KMS-11 (cell line): ENCODE results near the gene ITPR1.

Experiments
- H2AFZ ChIP-seq: fragments of 200-600 bp; sonication (generic); 2 replicates; pipeline ENCODE4 v1.6.1; 2016; ENCODE audit warnings: antibody characterized with exemption, mixed run types, low read depth
- H3K27ac ChIP-seq: fragments of 200-600 bp; sonication (generic); 2 replicates; pipeline ENCODE4 v1.6.1; 2016; ENCODE audit warnings: mild to moderate bottlenecking, mixed run types
- H3K27me3 ChIP-seq: fragments of 200-600 bp; sonication (generic); 2 replicates; pipeline ENCODE4 v1.6.1; 2017; ENCODE audit warnings: mild to moderate bottlenecking, low read depth, mixed run types, moderate library complexity; ENCODE audit not compliant: insufficient read depth
- H3K36me3 ChIP-seq: fragments of 200-600 bp; sonication (generic); 2 replicates; pipeline ENCODE4 v1.6.1; 2017; ENCODE audit warnings: mild to moderate bottlenecking, mixed run types; ENCODE audit not compliant: insufficient read depth
- H3K4me1 ChIP-seq: fragments of 200-600 bp; sonication (generic); 2 replicates; pipeline ENCODE4 v1.6.1; 2016; ENCODE audit warnings: mild to moderate bottlenecking, low read depth, mixed run types; ENCODE audit not compliant: poor library complexity, severe bottlenecking
- H3K4me2 ChIP-seq: fragments of 200-600 bp; sonication (generic); 2 replicates; pipeline ENCODE4 v1.7.0; 2016; ENCODE audit warnings: mild to moderate bottlenecking, mixed run types
- H3K4me3 ChIP-seq: fragments of 200-600 bp; sonication (generic); IDR thresholded peaks from 2 replicates; pipeline ENCODE4 v1.6.1; 2017; ENCODE audit warnings: low read depth, low read length, mixed read lengths; ENCODE audit not compliant: insufficient read depth
- H3K79me2 ChIP-seq: fragments of 200-600 bp; sonication (generic); 2 replicates; pipeline ENCODE4 v1.6.1; 2016; ENCODE audit warnings: low read depth, mixed run types; ENCODE audit not compliant: insufficient read depth
- H3K9ac ChIP-seq: fragments of 200-600 bp; sonication (generic); 2 replicates; pipeline ENCODE4 v1.6.1; 2016; ENCODE audit warnings: mild to moderate bottlenecking, mixed run types
- H4K20me1 ChIP-seq: fragments of 200-600 bp; sonication (generic); 2 replicates; pipeline ENCODE4 v1.6.1; 2016; ENCODE audit warnings: mild to moderate bottlenecking, mixed run types; ENCODE audit not compliant: insufficient read depth
- TF ChIP-seq, protein P1 (sequence below): fragments of 200-600 bp; sonication (generic); conservative IDR thresholded peaks from 2 replicates; pipeline ENCODE4 v1.6.1; 2017; ENCODE audit warnings: low read depth, mild to moderate bottlenecking, antibody characterized with exemption, low read length, moderate library complexity, mixed read lengths

Gene ITPR1

GRCh38 chr3:4672725-4673275 lies 179.7 kb downstream of the ITPR1 start:
- Histone ChIP-seq H3K27me3 (no peaks in the 10 kb centered on the region), H4K20me1 (no peaks in the 10 kb centered on the region), H3K4me3 (no peak overlapping the region), H3K4me1 (no peaks in the 10 kb centered on the region), H3K36me3 (no peaks in the 10 kb centered on the region), H3K9ac (no peak overlapping the region), H3K79me2 (no peaks in the 10 kb centered on the region), H2AFZ (no peak overlapping the region), H3K4me2 (no peak overlapping the region), H3K27ac (no peak overlapping the region)
- TF ChIP-seq, protein P1, sequence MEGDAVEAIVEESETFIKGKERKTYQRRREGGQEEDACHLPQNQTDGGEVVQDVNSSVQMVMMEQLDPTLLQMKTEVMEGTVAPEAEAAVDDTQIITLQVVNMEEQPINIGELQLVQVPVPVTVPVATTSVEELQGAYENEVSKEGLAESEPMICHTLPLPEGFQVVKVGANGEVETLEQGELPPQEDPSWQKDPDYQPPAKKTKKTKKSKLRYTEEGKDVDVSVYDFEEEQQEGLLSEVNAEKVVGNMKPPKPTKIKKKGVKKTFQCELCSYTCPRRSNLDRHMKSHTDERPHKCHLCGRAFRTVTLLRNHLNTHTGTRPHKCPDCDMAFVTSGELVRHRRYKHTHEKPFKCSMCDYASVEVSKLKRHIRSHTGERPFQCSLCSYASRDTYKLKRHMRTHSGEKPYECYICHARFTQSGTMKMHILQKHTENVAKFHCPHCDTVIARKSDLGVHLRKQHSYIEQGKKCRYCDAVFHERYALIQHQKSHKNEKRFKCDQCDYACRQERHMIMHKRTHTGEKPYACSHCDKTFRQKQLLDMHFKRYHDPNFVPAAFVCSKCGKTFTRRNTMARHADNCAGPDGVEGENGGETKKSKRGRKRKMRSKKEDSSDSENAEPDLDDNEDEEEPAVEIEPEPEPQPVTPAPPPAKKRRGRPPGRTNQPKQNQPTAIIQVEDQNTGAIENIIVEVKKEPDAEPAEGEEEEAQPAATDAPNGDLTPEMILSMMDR: no peak

DNA sequence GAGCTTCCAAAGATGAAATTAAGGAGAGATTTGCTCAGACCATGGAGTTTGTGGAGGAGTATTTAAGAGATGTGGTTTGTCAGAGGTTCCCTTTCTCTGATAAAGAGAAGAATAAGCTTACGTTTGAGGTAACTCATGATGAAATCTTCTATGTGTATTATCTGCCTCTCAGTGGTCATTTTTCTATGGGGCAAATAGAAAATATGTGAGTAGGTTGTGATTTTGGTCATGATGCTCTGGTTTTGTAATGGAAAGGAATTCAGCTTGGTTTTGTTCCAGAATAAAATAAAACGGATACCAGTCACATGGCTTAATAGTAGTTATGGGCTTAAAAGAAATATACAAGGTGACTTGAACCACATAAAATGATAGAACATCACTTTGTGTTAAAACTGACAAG lies 181.1 kb downstream of the ITPR1 start:
- Histone ChIP-seq H3K27me3 (no peaks in the 10 kb centered on the region), H4K20me1 (no peaks in the 10 kb centered on the region), H3K9ac (no peak overlapping the region), H3K4me1 (no peaks in the 10 kb centered on the region), H3K79me2 (no peaks in the 10 kb centered on the region), H3K27ac (no peak overlapping the region), H3K36me3 (no peaks in the 10 kb centered on the region), H3K4me3 (no peak overlapping the region), H3K4me2 (no peak overlapping the region), H2AFZ (no peak overlapping the region)
- TF ChIP-seq, protein P1: no peak

DNA sequence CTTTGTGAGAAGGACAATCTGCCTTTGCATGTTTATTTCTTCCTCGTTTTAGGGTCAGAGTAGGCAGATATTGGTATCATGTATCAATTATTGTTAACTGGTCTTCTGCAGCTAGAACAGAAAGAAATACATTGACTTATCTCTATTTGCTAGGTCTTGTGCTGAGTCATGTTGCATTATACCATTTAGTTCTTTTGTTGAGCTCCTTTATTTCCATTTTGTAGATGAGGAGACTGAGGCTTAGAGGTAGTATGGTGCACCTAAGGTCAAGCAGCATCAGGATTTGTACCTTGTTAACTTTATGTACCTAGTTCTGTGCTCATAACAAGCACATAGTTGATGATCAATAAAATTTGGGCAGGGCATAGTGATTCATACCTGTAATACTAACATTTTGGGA lies 182.6 kb downstream of the ITPR1 start:
- Histone ChIP-seq H3K27me3 (no peaks in the 10 kb centered on the region), H3K79me2 (no peaks in the 10 kb centered on the region), H3K4me3 (no peak overlapping the region), H4K20me1 (no peaks in the 10 kb centered on the region), H3K27ac (no peak overlapping the region), H3K4me1 (no peaks in the 10 kb centered on the region), H2AFZ (no peak overlapping the region), H3K36me3 (no peaks in the 10 kb centered on the region), H3K4me2 (no peak overlapping the region), H3K9ac (no peak overlapping the region)
- TF ChIP-seq, protein P1: no peak

GRCh38 chr3:4678320-4678719 lies 185.2 kb downstream of the ITPR1 start:
- Histone ChIP-seq H3K27ac (no peak overlapping the region), H3K4me3 (no peak overlapping the region), H3K36me3 (no peaks in the 10 kb centered on the region), H3K27me3 (no peaks in the 10 kb centered on the region), H4K20me1 (no peaks in the 10 kb centered on the region), H3K4me2 (no peak overlapping the region), H3K79me2 (no peaks in the 10 kb centered on the region), H3K4me1 (no peaks in the 10 kb centered on the region), H3K9ac (no peak overlapping the region), H2AFZ (no peak overlapping the region)
- TF ChIP-seq, protein P1: no peak
